SK-N-MC (cell line): ENCODE data around the gene DCTN1.

Experiments
- EZH2 ChIP-seq: fragments of 200-600 bp; sonication (generic); IDR thresholded peaks from one replicate; pipeline ENCODE4 v1.6.1; 2017; ENCODE audit warnings: antibody characterized with exemption
- POLR2AphosphoS5 ChIP-seq: IDR thresholded peaks from 2 replicates; pipeline ENCODE4 v1.6.1; 2012; ENCODE audit warnings: mild to moderate bottlenecking, low read depth, low read length, borderline replicate concordance

DNA sequence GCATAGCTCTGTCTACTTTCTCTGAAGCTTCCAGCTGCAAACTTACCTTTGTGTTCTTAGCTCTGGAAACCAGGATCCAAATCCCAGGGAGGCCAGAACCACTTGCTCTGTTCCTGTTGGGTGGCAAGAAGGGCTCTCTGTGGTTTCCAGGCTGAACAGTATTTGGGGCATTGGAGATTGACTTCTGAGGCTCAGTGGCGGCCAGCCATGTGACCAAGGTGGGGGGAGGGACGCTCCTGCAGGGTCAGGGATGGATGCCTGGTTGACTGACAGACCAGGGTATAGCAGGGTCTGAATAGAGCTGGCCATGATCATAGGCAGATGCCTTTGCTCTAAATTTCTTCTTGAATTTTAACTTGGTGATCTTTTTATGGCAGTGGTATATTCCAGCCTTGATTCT is 52.0 kb downstream of the DCTN1 start:
- TF ChIP-seq EZH2 (no peak), POLR2AphosphoS5 (no peak)
